IPS-18a (cell line): Measurements from ENCODE around the gene KCTD13.
"Not testable (repeated sequence)": the region's sequence is repeated elsewhere in the genome, so short reads cannot be mapped to it uniquely, and the experiment has no call there.

Experiments
- H3K27ac ChIP-seq: one replicate; pipeline ENCODE4 v1.5.1; 2013; ENCODE audit warnings: low read length
- H3K27me3 ChIP-seq: one replicate; pipeline ENCODE4 v1.6.1; 2013; ENCODE audit warnings: mild to moderate bottlenecking, low read length; ENCODE audit not compliant: control insufficient read depth, insufficient read depth
- H3K36me3 ChIP-seq: one replicate; pipeline ENCODE4 v1.6.1; 2013; ENCODE audit warnings: low read depth, low read length; ENCODE audit not compliant: control insufficient read depth
- H3K4me1 ChIP-seq: one replicate; pipeline ENCODE4 v1.6.1; 2013; ENCODE audit warnings: low read depth, low read length; ENCODE audit not compliant: control insufficient read depth
- H3K4me3 ChIP-seq: one replicate; pipeline ENCODE4 v1.5.1; 2013; ENCODE audit warnings: low read length
- H3K9ac ChIP-seq: one replicate; pipeline ENCODE4 v1.6.1; 2013; ENCODE audit warnings: mild to moderate bottlenecking, low read length, moderate library complexity
- H3K9me3 ChIP-seq: one replicate; pipeline ENCODE4 v1.6.1; 2013; ENCODE audit warnings: low read depth, low read length; ENCODE audit not compliant: control insufficient read depth

Gene KCTD13

GRCh38 chr16:29961479-29962343 lies 35.7 kb upstream of the KCTD13 start, which contains the start of gene TMEM219:
TMEM219 (plus strand) TSS chr16:29962079; CDS start chr16:29963144, 1,065 bp downstream.
- H3K9ac ChIP-seq = peak within 1 kb of the TSS; percentile 65
- peak within 1 kb of the TSS; percentile 38 for H3K27ac ChIP-seq
- no peaks in the 10 kb centered on the region for H3K27me3 ChIP-seq
- no peaks in the 10 kb centered on the region for H3K9me3 ChIP-seq
- no peaks in the 10 kb centered on the region for H3K4me1 ChIP-seq
- no peaks in the 10 kb centered on the region for H3K36me3 ChIP-seq
- peak within 1 kb of the TSS; percentile 76 for H3K4me3 ChIP-seq

DNA sequence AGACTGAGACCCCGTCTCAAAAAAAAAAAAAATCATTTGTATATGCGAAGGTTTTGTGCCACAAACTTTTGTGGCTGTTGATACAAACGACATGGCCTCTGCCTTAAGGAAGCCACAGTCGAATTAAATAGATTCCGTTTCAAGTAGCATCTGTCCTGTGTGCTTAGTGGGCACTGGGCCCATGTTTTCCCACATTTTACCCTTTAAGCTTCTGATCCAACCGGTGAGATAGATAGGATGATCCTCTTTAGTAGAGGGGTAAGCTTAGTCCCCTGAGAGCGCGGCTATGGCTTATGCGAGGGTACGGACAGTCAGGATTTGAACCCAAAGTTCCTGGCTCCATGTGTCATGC lies 35.1 kb upstream of the KCTD13 start:
- Histone ChIP-seq H3K9me3 (no peaks in the 10 kb centered on the region), H3K36me3 (no peaks in the 10 kb centered on the region), H3K9ac (peak overlapping the region; percentile 65), H3K4me1 (no peaks in the 10 kb centered on the region), H3K27ac (no peak overlapping the region), H3K4me3 (peak overlapping the region; percentile 76), H3K27me3 (no peaks in the 10 kb centered on the region)

DNA sequence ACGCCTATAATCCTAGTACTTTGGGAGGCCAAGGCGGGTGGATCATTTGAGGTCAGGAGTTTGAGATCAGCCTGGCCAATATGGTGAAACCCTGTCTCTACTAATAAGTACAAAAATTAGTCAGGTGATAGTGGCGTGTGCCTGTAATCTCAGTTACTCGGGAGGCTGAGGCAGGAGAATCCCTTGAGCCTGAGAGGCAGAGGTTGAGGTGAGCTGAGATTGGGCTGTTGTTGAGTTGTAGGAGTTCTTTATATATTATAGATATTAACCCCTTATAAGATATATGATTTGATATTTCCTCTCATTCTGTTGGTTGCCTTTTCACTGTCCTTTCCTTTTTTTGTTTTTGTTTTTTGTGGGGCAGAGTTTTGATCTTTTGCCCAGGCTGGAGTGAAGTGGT lies 33.8 kb upstream of the KCTD13 start:
- not testable (repeated sequence) for H3K4me1 ChIP-seq, H3K36me3 ChIP-seq, H3K4me3 ChIP-seq, H3K27me3 ChIP-seq, H3K9ac ChIP-seq, H3K27ac ChIP-seq, H3K9me3 ChIP-seq

DNA sequence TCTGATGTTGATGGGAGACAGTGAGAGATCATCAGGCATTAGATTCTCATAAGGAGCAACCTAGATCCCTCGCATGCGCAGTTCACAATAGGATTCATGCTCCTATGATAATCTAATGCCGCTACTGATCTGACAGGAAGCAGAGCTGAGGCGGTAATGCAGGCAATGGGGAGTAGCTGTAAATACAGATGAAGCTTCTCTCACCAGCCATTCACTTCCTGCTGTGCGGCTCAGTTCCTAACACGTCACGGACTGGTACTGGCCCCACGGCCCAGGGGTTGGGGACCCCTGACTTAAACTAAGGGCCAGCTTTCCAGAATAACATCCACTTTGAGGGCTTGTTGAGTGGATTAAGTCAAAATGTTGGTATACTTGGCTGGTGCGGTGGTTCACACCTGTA lies 33.3 kb upstream of the KCTD13 start:
- no peaks in the 10 kb centered on the region for H3K36me3 ChIP-seq
- no peaks in the 10 kb centered on the region for H3K9me3 ChIP-seq
- H3K4me3 ChIP-seq = no peak overlapping the region
- no peak overlapping the region for H3K9ac ChIP-seq
- H3K27ac ChIP-seq = no peak overlapping the region
- H3K27me3 ChIP-seq = no peaks in the 10 kb centered on the region
- no peaks in the 10 kb centered on the region for H3K4me1 ChIP-seq

DNA sequence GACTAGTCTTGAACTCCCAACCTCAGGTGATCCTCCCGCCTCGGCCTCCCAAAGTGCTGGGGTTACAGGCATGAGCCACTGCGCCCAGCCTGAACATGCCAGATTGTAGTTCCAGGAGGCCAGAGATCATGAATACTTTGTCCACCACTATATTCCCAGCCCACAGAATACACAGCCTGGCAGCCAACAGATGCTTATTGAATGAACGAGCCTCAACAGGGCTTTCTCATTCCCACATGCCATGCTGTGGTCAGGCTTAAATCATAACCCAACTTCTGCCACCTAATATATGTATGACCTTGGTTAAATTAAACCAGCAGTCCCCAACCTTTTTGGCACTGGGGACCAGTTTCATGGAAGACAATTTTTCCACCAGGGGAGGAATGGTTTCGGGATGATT lies 32.7 kb upstream of the KCTD13 start:
- no peaks in the 10 kb centered on the region for H3K9me3 ChIP-seq
- no peak overlapping the region for H3K9ac ChIP-seq
- no peak overlapping the region for H3K27ac ChIP-seq
- H3K27me3 ChIP-seq = no peaks in the 10 kb centered on the region
- no peak overlapping the region for H3K4me3 ChIP-seq
- no peaks in the 10 kb centered on the region for H3K36me3 ChIP-seq
- H3K4me1 ChIP-seq = no peaks in the 10 kb centered on the region

DNA sequence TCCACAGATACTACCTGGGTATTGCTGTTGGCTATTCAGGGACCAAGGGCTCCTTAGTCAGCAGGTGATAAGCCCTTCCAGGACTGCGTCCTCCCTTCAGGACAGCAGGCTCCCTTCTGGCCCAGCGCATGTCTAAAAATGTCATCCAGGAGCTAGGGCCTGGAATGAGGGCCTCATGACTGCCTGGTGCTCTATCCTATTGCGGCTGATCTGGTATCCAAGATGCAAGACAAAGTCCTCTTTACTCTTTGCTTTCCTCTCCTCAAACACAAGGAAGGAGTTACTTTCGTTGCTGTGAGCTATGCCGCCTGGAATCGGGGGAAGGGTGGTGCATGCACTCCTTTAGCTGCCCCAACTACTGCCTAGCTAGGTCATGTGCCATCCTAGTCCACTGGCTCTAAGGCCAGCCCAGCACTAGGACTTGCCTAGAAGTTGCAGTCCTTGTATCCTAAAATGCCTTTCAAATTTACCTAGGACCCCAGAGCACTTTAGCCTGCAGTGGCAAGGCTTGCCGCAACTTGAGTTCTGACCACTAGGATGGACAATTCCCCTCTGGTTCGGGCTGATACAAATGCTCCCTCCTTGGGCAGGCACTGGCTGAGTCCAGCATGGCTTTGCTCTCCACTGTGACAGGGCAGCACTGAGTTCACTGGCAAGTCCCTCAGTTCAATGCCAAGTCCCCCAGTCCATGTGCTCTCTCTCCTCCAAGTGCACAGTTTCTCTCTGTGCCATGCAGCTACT lies 25.8 kb upstream of the KCTD13 start:
- H3K36me3 ChIP-seq = no peaks in the 10 kb centered on the region
- H3K4me3 ChIP-seq = no peak overlapping the region
- no peak overlapping the region for H3K9ac ChIP-seq
- H3K27me3 ChIP-seq = no peaks in the 10 kb centered on the region
- H3K27ac ChIP-seq = no peak overlapping the region
- H3K9me3 ChIP-seq = no peaks in the 10 kb centered on the region
- no peaks in the 10 kb centered on the region for H3K4me1 ChIP-seq

DNA sequence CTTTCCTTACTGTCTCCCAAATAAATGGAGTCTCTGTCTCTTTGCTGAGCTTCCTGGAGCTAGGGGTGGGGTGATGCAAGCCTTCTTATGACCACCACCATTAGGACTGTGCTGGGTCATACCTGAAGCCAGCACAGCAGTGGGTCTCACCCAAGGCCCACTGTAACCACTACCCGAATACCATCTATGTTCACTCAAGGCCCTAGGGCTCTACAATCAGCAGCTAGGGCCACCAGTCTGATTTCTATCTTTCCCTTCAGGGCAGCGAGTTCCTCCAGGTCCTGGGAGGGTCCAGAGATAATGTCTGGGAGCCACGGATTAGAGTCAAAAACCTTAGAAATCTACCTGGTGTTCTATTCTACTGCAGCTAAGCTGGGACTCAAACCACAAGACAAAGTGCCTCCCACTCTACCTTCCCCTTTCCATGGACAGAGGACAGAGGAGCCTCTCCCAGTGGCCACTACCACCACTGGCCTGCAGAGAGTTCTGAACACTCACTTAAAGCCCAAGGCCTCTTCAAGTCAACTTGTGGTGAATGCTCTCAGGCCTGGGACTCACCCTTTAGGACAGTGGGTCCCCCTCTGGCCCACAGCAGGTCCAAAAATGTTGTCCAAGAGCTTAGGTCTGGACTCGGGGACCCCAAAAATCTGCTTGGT lies 24.9 kb upstream of the KCTD13 start:
- Histone ChIP-seq H3K27me3 (no peaks in the 10 kb centered on the region), H3K9me3 (no peaks in the 10 kb centered on the region), H3K4me1 (no peaks in the 10 kb centered on the region), H3K27ac (no peak overlapping the region), H3K4me3 (no peak overlapping the region), H3K9ac (no peak overlapping the region), H3K36me3 (no peaks in the 10 kb centered on the region)

DNA sequence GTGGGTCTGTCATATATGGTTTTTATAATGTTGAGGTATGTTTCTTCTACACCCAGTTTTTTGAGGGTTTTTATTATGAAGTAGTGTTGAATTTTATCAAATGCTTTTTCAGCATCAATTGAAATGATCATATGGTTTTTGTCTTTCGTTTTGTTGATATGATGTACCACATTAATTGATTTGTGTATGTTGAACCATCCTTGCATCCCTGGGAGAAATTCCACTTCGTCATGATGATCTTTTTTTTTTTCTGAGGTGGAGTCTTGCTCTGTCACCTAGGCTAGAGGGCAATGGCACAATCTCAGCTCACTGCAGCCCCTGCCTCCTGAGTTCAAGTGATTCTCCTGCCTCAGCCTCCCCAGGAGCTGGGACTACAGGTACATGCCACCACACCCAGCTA lies 21.9 kb upstream of the KCTD13 start:
- no peak overlapping the region for H3K9ac ChIP-seq
- H3K27me3 ChIP-seq = no peaks in the 10 kb centered on the region
- no peaks in the 10 kb centered on the region for H3K9me3 ChIP-seq
- peaks cover 5% of the 10 kb centered on the region for H3K4me1 ChIP-seq
- no peak overlapping the region for H3K4me3 ChIP-seq
- H3K36me3 ChIP-seq = no peaks in the 10 kb centered on the region
- no peak overlapping the region for H3K27ac ChIP-seq

- H3K27me3 ChIP-seq = no peaks in the 10 kb centered on the region
- H3K9me3 ChIP-seq = no peaks in the 10 kb centered on the region
- H3K4me1 ChIP-seq = peaks cover 5% of the 10 kb centered on the region
- no peak overlapping the region for H3K27ac ChIP-seq
- no peaks in the 10 kb centered on the region for H3K36me3 ChIP-seq
- H3K4me3 ChIP-seq = no peak overlapping the region
- no peak overlapping the region for H3K9ac ChIP-seq
Observed at GRCh38 chr16:29943846-29944799, 18.1 kb upstream of the KCTD13 start.

- H3K9ac ChIP-seq = no peak overlapping the region
Observed at GRCh38 chr16:29940656-29941055, 14.6 kb upstream of the KCTD13 start.

GRCh38 chr16:29931750-29932149 lies 5.7 kb upstream of the KCTD13 start:
- H3K27me3 ChIP-seq, H3K4me3 ChIP-seq, H3K36me3 ChIP-seq, H3K4me1 ChIP-seq, H3K9me3 ChIP-seq, H3K9ac ChIP-seq, H3K27ac ChIP-seq: not testable (repeated sequence)

More at GRCh38 chr16:29940656-29941055, 14.6 kb upstream of the KCTD13 start:
- no peaks in the 10 kb centered on the region for H3K36me3 ChIP-seq
- H3K4me1 ChIP-seq = peaks cover 5% of the 10 kb centered on the region
- H3K27me3 ChIP-seq = no peaks in the 10 kb centered on the region
- no peak overlapping the region for H3K4me3 ChIP-seq
- no peaks in the 10 kb centered on the region for H3K9me3 ChIP-seq
- H3K27ac ChIP-seq = no peak overlapping the region
